ENCODE results near the gene SAMD10. TPM values are rescaled to one million over a fixed set of nuclear protein-coding genes. Genes with fewer than 3 reads are reported as not detected.

SAMD10 gene

Small RNA genes within 50 kb of the gene (small RNA-seq; reads per million reads assigned to genes)
- not detected for gene MIR647 (ENCODE audit: insufficient read depth)

Data from mesendoderm (in vitro differentiated cells).